Activated CD8-positive, alpha-beta T cell treated with anti-CD3 and anti-CD28 coated beads, Interleukin-2, amount 10 ng/mL, durations not matched to agents 7 days and 5 days (primary cell): Measurements from ENCODE around the gene P2RX2. TPM values are rescaled to one million over a fixed set of nuclear protein-coding genes. Genes with fewer than 3 reads are reported as not detected.

Experiments
- ATAC-seq: fragments of 150-1000 bp; cut with Tn5 transposase; one replicate; pipeline ENCODE4 v1.10.0; 2021; ENCODE audit warnings: moderate library complexity
- CTCF ChIA-PET: fragments of 350-600 bp; sonication (Branson Sonifier 250); formaldehyde crosslinking; loops from one replicate; lab custom pipeline; 2021; ENCODE audit warnings: antibody characterized with exemption; lab: Charles Lee
- POLR2A ChIA-PET: fragments of 350-600 bp; sonication (Branson Sonifier 250); formaldehyde crosslinking; loops from one replicate; lab custom pipeline; 2021; ENCODE audit warnings: antibody characterized with exemption; lab: Charles Lee
- DNase-seq: peaks from one replicate; pipeline ENCODE4 v3.0.0-alpha.2; 2020
- H3K27ac Mint-ChIP-seq: one replicate; pipeline ENCODE4 v1.8.0; 2021; ENCODE audit warnings: mild to moderate bottlenecking, mixed read lengths
- H3K27me3 Mint-ChIP-seq: one replicate; pipeline ENCODE4 v1.8.0; 2021; ENCODE audit warnings: low read depth, mixed read lengths
- H3K36me3 Mint-ChIP-seq: one replicate; pipeline ENCODE4 v1.8.0; 2021; ENCODE audit warnings: low read depth, mixed read lengths
- H3K4me1 Mint-ChIP-seq: one replicate; pipeline ENCODE4 v1.8.0; 2021; ENCODE audit warnings: low read depth, mixed read lengths
- H3K4me3 Mint-ChIP-seq: one replicate; pipeline ENCODE4 v1.8.0; 2021; ENCODE audit warnings: mild to moderate bottlenecking, mixed read lengths
- H3K9me3 Mint-ChIP-seq: one replicate; pipeline ENCODE4 v1.8.0; 2022; ENCODE audit warnings: mixed read lengths; ENCODE audit not compliant: insufficient read depth
- total RNA-seq, 2 experiments: library from RNA; stranded (reverse); gene quantifications; one replicate each; pipeline ENCODE4 v1.2.3, GENCODE V29; 2021

Gene P2RX2
- total RNA-seq, 2 experiments from 2014 or later: not detected

GRCh38 chr12:132606466-132606865, 12.1 kb upstream of the P2RX2 start:
- no peak overlapping the region for H3K4me3 Mint-ChIP-seq
- no peak overlapping the region for H3K27ac Mint-ChIP-seq
- no peak for ATAC-seq
- H3K9me3 Mint-ChIP-seq: no peaks in the 10 kb centered on the region
- H3K36me3 Mint-ChIP-seq: no peaks in the 10 kb centered on the region
- ChIA-PET CTCF (no interaction called here), POLR2A (no interaction called here)
- H3K4me1 Mint-ChIP-seq: peaks cover 9% of the 10 kb centered on the region
- DNase-seq: no peak
- H3K27me3 Mint-ChIP-seq: peaks cover 47% of the 10 kb centered on the region

GRCh38 chr12:132606927-132607326, 11.6 kb upstream of the P2RX2 start:
- ATAC-seq (no peak), DNase-seq (no peak)
- CTCF ChIA-PET: no interaction called here
- no peak overlapping the region for H3K4me3 Mint-ChIP-seq
- H3K27me3 Mint-ChIP-seq: peaks cover 44% of the 10 kb centered on the region
- POLR2A ChIA-PET: no interaction called here
- peaks cover 9% of the 10 kb centered on the region for H3K4me1 Mint-ChIP-seq
- no peaks in the 10 kb centered on the region for H3K36me3 Mint-ChIP-seq
- H3K27ac Mint-ChIP-seq: no peak overlapping the region
- no peaks in the 10 kb centered on the region for H3K9me3 Mint-ChIP-seq

- Mint-ChIP-seq H3K9me3 (no peaks in the 10 kb centered on the region), H3K4me1 (peaks cover 9% of the 10 kb centered on the region), H3K4me3 (no peak overlapping the region), H3K36me3 (no peaks in the 10 kb centered on the region), H3K27ac (no peak overlapping the region), H3K27me3 (peaks cover 33% of the 10 kb centered on the region)
- no peak for ATAC-seq
- POLR2A ChIA-PET: no interaction called here
- CTCF ChIA-PET: interaction anchor here (0.8 kb wide), 1 partner anchor 32 kb away, joined by 3 read pairs; no protein-coding TSS in a partner anchor
- DNase-seq: no peak
These were observed 10.1 kb upstream of the P2RX2 start for GRCh38 chr12:132608231-132609171.

GRCh38 chr12:132610051-132610759, 8.4 kb upstream of the P2RX2 start, which contains the start of gene LRCOL1:
Gene LRCOL1 (minus strand): TSS chr12:132610582. CDS start chr12:132606251, 4,331 bp downstream.
- Mint-ChIP-seq H3K27ac (no peak within 1 kb of the TSS), H3K27me3 (peaks cover 31% of the 10 kb centered on the region), H3K36me3 (no peaks in the 10 kb centered on the region), H3K4me3 (no peak within 1 kb of the TSS), H3K4me1 (peaks cover 14% of the 10 kb centered on the region), H3K9me3 (no peaks in the 10 kb centered on the region)
- ATAC-seq (no peak), DNase-seq (no peak)
- ChIA-PET CTCF (interaction anchor here (1.4 kb wide), 1 partner anchor 11 kb away, joined by 3 read pairs; no protein-coding TSS in a partner anchor), POLR2A (interaction anchor here (0.7 kb wide), 1 partner anchor 14 kb away, joined by 3 read pairs; no protein-coding TSS in a partner anchor)

- Mint-ChIP-seq H3K27ac (no peak overlapping the region), H3K36me3 (no peaks in the 10 kb centered on the region), H3K9me3 (no peaks in the 10 kb centered on the region), H3K4me1 (peaks cover 14% of the 10 kb centered on the region), H3K27me3 (peaks cover 35% of the 10 kb centered on the region), H3K4me3 (no peak overlapping the region)
- no peak for ATAC-seq
- CTCF ChIA-PET: interaction anchor here (1.4 kb wide), 1 partner anchor 10 kb away, joined by 3 read pairs; no protein-coding TSS in a partner anchor
- no peak for DNase-seq
- POLR2A ChIA-PET: no interaction called here
These were observed 7.5 kb upstream of the P2RX2 start for GRCh38 chr12:132610866-132611602.

- Mint-ChIP-seq H3K27me3 (peaks cover 35% of the 10 kb centered on the region), H3K27ac (no peak overlapping the region), H3K36me3 (peaks cover 1% of the 10 kb centered on the region), H3K9me3 (no peaks in the 10 kb centered on the region), H3K4me3 (no peak overlapping the region), H3K4me1 (peaks cover 13% of the 10 kb centered on the region)
- no peak for ATAC-seq
- DNase-seq: no peak
- CTCF ChIA-PET: no interaction called here
- POLR2A ChIA-PET: no interaction called here
These were observed 7.0 kb upstream of the P2RX2 start for GRCh38 chr12:132611620-132612019.

- H3K27me3 Mint-ChIP-seq: peaks cover 35% of the 10 kb centered on the region
- ATAC-seq: no peak
- POLR2A ChIA-PET: no interaction called here
These were observed 4.5 kb upstream of the P2RX2 start for GRCh38 chr12:132614029-132614428.

GRCh38 chr12:132614861-132615578, 3.6 kb upstream of the P2RX2 start:
- Mint-ChIP-seq H3K27me3 (peaks cover 30% of the 10 kb centered on the region), H3K36me3 (peaks cover 10% of the 10 kb centered on the region), H3K9me3 (peaks cover 7% of the 10 kb centered on the region), H3K4me1 (peaks cover 7% of the 10 kb centered on the region), H3K27ac (no peak overlapping the region), H3K4me3 (no peak overlapping the region)
- DNase-seq (peak; percentile 86), ATAC-seq (peak; percentile 88)
- CTCF ChIA-PET: interaction anchor here (0.6 to 3.3 kb wide), 19 partner anchors 14 to 496 kb away, joined by 3 to 29 read pairs (median 3); no protein-coding TSS in a partner anchor
- POLR2A ChIA-PET: interaction anchor here (0.7 kb wide), 1 partner anchor 12 kb away, joined by 3 read pairs; no protein-coding TSS in a partner anchor

More at GRCh38 chr12:132614029-132614428, 4.5 kb upstream of the P2RX2 start:
- peaks cover 10% of the 10 kb centered on the region for H3K36me3 Mint-ChIP-seq
- H3K4me3 Mint-ChIP-seq: no peak overlapping the region
- no peak for DNase-seq
- no peak overlapping the region for H3K27ac Mint-ChIP-seq
- H3K4me1 Mint-ChIP-seq: peaks cover 7% of the 10 kb centered on the region
- H3K9me3 Mint-ChIP-seq: peaks cover 7% of the 10 kb centered on the region
- CTCF ChIA-PET: interaction anchor here (0.6 to 3.3 kb wide), 9 partner anchors 11 to 460 kb away, joined by 3 to 29 read pairs (median 4); no protein-coding TSS in a partner anchor

- no peak for DNase-seq
- CTCF ChIA-PET: interaction anchor here (0.7 to 3.3 kb wide), 15 partner anchors 14 to 429 kb away, joined by 3 to 29 read pairs (median 3); no protein-coding TSS in a partner anchor
These were observed 3.0 kb upstream of the P2RX2 start for GRCh38 chr12:132615579-132616038.

GRCh38 chr12:132617135-132617701, 1.4 kb upstream of the P2RX2 start:
- Mint-ChIP-seq H3K27ac (no peak overlapping the region), H3K4me1 (peaks cover 5% of the 10 kb centered on the region), H3K27me3 (peaks cover 25% of the 10 kb centered on the region), H3K9me3 (peaks cover 7% of the 10 kb centered on the region), H3K36me3 (peaks cover 10% of the 10 kb centered on the region), H3K4me3 (no peak overlapping the region)
- ChIA-PET POLR2A (no interaction called here), CTCF (interaction anchor here (1.2 kb wide), 2 partner anchors 22 to 37 kb away, joined by 3 to 4 read pairs; no protein-coding TSS in a partner anchor)
- DNase-seq (no peak), ATAC-seq (no peak)

More at GRCh38 chr12:132615579-132616038, 3.0 kb upstream of the P2RX2 start:
- Mint-ChIP-seq H3K27ac (no peak overlapping the region), H3K36me3 (peaks cover 10% of the 10 kb centered on the region), H3K4me1 (peaks cover 5% of the 10 kb centered on the region), H3K9me3 (peaks cover 7% of the 10 kb centered on the region), H3K27me3 (peaks cover 26% of the 10 kb centered on the region), H3K4me3 (no peak overlapping the region)
- POLR2A ChIA-PET: interaction anchor here (0.7 kb wide), 1 partner anchor 12 kb away, joined by 3 read pairs; no protein-coding TSS in a partner anchor
- no peak for ATAC-seq
